Measurements from ENCODE around the gene OTUD3.

OTUD3 gene

GRCh38 chr1:19949016-19949415 lies 66.8 kb downstream of the OTUD3 start:
- DNase-seq (ENCODE audit: low read depth in 2 of 2) = no peak

GRCh38 chr1:19954059-19954458 lies 71.9 kb downstream of the OTUD3 start:
- DNase-seq (ENCODE audit: low read depth in 2 of 2) = no peak

GRCh38 chr1:19955534-19956170 lies 73.5 kb downstream of the OTUD3 start:
- DNase-seq (ENCODE audit: low read depth in 2 of 2) = no peak

DNA sequence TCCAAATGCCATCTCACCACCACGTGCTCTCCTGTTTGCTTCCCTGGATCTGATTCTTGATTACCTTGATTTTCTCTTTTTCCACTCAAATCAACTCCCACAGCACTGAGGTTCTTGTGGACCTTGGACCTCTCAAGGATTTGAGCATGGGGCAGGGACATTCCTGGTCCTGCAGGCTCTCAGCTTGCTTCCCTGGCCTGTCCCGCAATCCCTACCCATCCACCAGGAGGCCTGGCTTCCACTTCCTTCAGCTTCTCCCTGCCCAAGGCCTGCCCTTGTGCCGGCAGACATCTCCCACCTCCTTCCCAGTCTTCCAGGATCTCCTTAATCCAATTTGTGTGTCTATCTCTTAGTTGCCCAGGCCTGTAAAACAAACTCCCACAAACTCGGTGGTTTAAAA lies 75.6 kb downstream of the OTUD3 start:
- DNase-seq (ENCODE audit: low read depth in 2 of 2) = no peak

GRCh38 chr1:19960591-19960990 lies 78.4 kb downstream of the OTUD3 start:
- no peak for DNase-seq (ENCODE audit: low read depth in 2 of 2)

All from stimulated activated CD8-positive, alpha-beta memory T cell treated with anti-CD3 and anti-CD28 coated beads, Interleukin-2, amount 100 ng/mL, for 1 hour (primary cell).